Esophagus (tissue), 2 donors: ENCODE data around the gene MTA3. TPM values are rescaled to one million over a fixed set of nuclear protein-coding genes. Genes with fewer than 3 reads are reported as not detected.
"Not testable (repeated sequence)": the region's sequence is repeated elsewhere in the genome, so short reads cannot be mapped to it uniquely, and the experiment has no call there.

Source experiments
- H3K27ac ChIP-seq, 2 donors: one replicate each; pipeline ENCODE4 v1.5.1; 2013; ENCODE audit warnings: low read depth in 2 of 2, mild to moderate bottlenecking in 2 of 2, inconsistent platforms in 1 of 2, low read length in 1 of 2, moderate library complexity in 1 of 2
- H3K27me3 ChIP-seq, 2 donors: one replicate each; pipeline ENCODE4 v1.6.1; 2013; ENCODE audit warnings: low read length in 2 of 2, control low read depth in 1 of 2, mild to moderate bottlenecking in 1 of 2; ENCODE audit not compliant: insufficient read depth in 2 of 2, control insufficient read depth in 1 of 2
- H3K36me3 ChIP-seq, 2 donors: one replicate each; pipeline ENCODE4 v1.6.1; 2013; ENCODE audit warnings: low read length in 1 of 2; ENCODE audit not compliant: control insufficient read depth in 2 of 2, insufficient read depth in 2 of 2
- H3K4me1 ChIP-seq, 2 donors: one replicate each; pipeline ENCODE4 v1.6.1; 2013; ENCODE audit warnings: low read length in 1 of 2; ENCODE audit not compliant: control insufficient read depth in 2 of 2, insufficient read depth in 2 of 2
- H3K4me3 ChIP-seq, 2 donors: one replicate each; pipeline ENCODE4 v1.5.1; 2013; ENCODE audit warnings: low read length in 2 of 2, mild to moderate bottlenecking in 2 of 2, low read depth in 1 of 2, moderate library complexity in 1 of 2
- H3K9me3 ChIP-seq, 2 donors: one replicate each; pipeline ENCODE4 v1.6.1; 2013; ENCODE audit warnings: mild to moderate bottlenecking in 2 of 2, low read depth in 1 of 2, low read length in 1 of 2, moderate library complexity in 1 of 2; ENCODE audit not compliant: control insufficient read depth in 2 of 2, insufficient read depth in 1 of 2
- WGBS, 2 donors: extraction: QIAGEN DNeasy Blood & Tissue Kit; methylation state at CpG; one replicate each; pipeline ENCODE4 v1.1.7; 2013; 5-methylcytosine and 5-hydroxymethylcytosine counted together
- polyA plus RNA-seq, 2 donors: library from polyadenylated mRNA; stranded (reverse); fragments of 200-250 nt; gene quantifications; one replicate each; pipeline ENCODE4 v1.2.3, GENCODE V29; 2013
- donor health status: healthy with polysubstance abuse.
- donor health status: Bipolar disorder and iron deficiency.

MTA3 gene
- polyA plus RNA-seq, 2 donors, result 31.7 to 55.3 TPM

- 67 to 77% methylated on average over 9 of the region's 9 CpGs for WGBS, 2 donors
- no peaks in the 10 kb centered on the region for H3K36me3 ChIP-seq
- no peaks in the 10 kb centered on the region for H3K9me3 ChIP-seq
These were observed 21.4 kb upstream of the MTA3 start for GRCh38 chr2:42547014-42547413.

GRCh38 chr2:42547446-42548295 is 20.8 kb upstream of the MTA3 start:
- H3K27me3 ChIP-seq, result peaks cover 0 to 2% of the 10 kb centered on the region in 2 donors
- WGBS, 2 donors, result 93 to 96% methylated on average over 27 of the region's 27 CpGs
- no peaks in the 10 kb centered on the region for H3K9me3 ChIP-seq
- no peak overlapping the region for H3K27ac ChIP-seq
- no peaks in the 10 kb centered on the region for H3K36me3 ChIP-seq
- H3K4me3 ChIP-seq, result no peak overlapping the region
- no peaks in the 10 kb centered on the region for H3K4me1 ChIP-seq

More at GRCh38 chr2:42547014-42547413, 21.4 kb upstream of the MTA3 start:
- Histone ChIP-seq H3K4me3 (no peak overlapping the region), H3K27me3 (peaks cover 0 to 2% of the 10 kb centered on the region in 2 donors), H3K27ac (no peak overlapping the region), H3K4me1 (no peaks in the 10 kb centered on the region)

- 94% methylated on average over 6 of the region's 6 CpGs for WGBS, 2 donors
- Histone ChIP-seq H3K36me3 (no peaks in the 10 kb centered on the region), H3K27me3 (peaks cover 0 to 2% of the 10 kb centered on the region in 2 donors), H3K27ac (no peak overlapping the region), H3K4me3 (no peak overlapping the region), H3K4me1 (no peaks in the 10 kb centered on the region), H3K9me3 (no peaks in the 10 kb centered on the region)
These were observed 17.6 kb upstream of the MTA3 start for GRCh38 chr2:42550870-42551269.

GRCh38 chr2:42554392-42554791 is 14.0 kb upstream of the MTA3 start:
- WGBS, 2 donors, result 63 to 66% methylated on average over 1 of the region's 1 CpG
- no peak overlapping the region for H3K27ac ChIP-seq
- no peak overlapping the region for H3K4me3 ChIP-seq
- no peaks in the 10 kb centered on the region for H3K9me3 ChIP-seq
- H3K36me3 ChIP-seq, result no peaks in the 10 kb centered on the region
- H3K4me1 ChIP-seq, result no peaks in the 10 kb centered on the region
- peaks cover 0 to 2% of the 10 kb centered on the region in 2 donors for H3K27me3 ChIP-seq

GRCh38 chr2:42556315-42556890 is 12.0 kb upstream of the MTA3 start:
- no peaks in the 10 kb centered on the region for H3K4me1 ChIP-seq
- no peak overlapping the region for H3K27ac ChIP-seq
- WGBS, 2 donors, result 67 to 72% methylated on average over 6 of the region's 6 CpGs
- no peaks in the 10 kb centered on the region for H3K36me3 ChIP-seq
- H3K27me3 ChIP-seq, result no peaks in the 10 kb centered on the region
- no peaks in the 10 kb centered on the region for H3K9me3 ChIP-seq
- H3K4me3 ChIP-seq, result no peak overlapping the region

GRCh38 chr2:42557306-42557705 is 11.1 kb upstream of the MTA3 start:
- Histone ChIP-seq H3K27me3 (no peaks in the 10 kb centered on the region), H3K9me3 (no peaks in the 10 kb centered on the region), H3K36me3 (no peaks in the 10 kb centered on the region), H3K27ac (no peak overlapping the region), H3K4me1 (peaks cover 0 to 2% of the 10 kb centered on the region in 2 donors), H3K4me3 (no peak overlapping the region)
- 60 to 61% methylated on average over 5 of the region's 5 CpGs for WGBS, 2 donors

GRCh38 chr2:42558827-42559226 is 9.6 kb upstream of the MTA3 start:
- H3K27me3 ChIP-seq, result no peaks in the 10 kb centered on the region
- H3K36me3 ChIP-seq, result no peaks in the 10 kb centered on the region
- no peak overlapping the region for H3K27ac ChIP-seq
- no peaks in the 10 kb centered on the region for H3K9me3 ChIP-seq
- H3K4me3 ChIP-seq, result no peak overlapping the region
- 56 to 75% methylated on average over 3 of the region's 3 CpGs for WGBS, 2 donors
- H3K4me1 ChIP-seq, result peaks cover 0 to 4% of the 10 kb centered on the region in 2 donors

- not testable (repeated sequence) for H3K4me3 ChIP-seq, H3K27me3 ChIP-seq, H3K27ac ChIP-seq, H3K4me1 ChIP-seq, H3K36me3 ChIP-seq, H3K9me3 ChIP-seq
- 90% methylated on average over 13 of the region's 13 CpGs for WGBS, 2 donors
These were observed 8.3 kb upstream of the MTA3 start for GRCh38 chr2:42560133-42560532.

- H3K27me3 ChIP-seq, result no peaks in the 10 kb centered on the region
- H3K4me1 ChIP-seq, result peaks cover 0 to 4% of the 10 kb centered on the region in 2 donors
- H3K27ac ChIP-seq, result no peak overlapping the region
- no peaks in the 10 kb centered on the region for H3K9me3 ChIP-seq
- H3K36me3 ChIP-seq, result no peaks in the 10 kb centered on the region
- 78 to 81% methylated on average over 1 of the region's 1 CpG for WGBS, 2 donors
- H3K4me3 ChIP-seq, result no peak overlapping the region
These were observed 7.5 kb upstream of the MTA3 start for GRCh38 chr2:42560899-42561298.
